NCI-H69 (cell line): ENCODE data around the gene ARHGAP32.
"Not testable (repeated sequence)": the region's sequence is repeated elsewhere in the genome, so short reads cannot be mapped to it uniquely, and the experiment has no call there.

ENCODE experiments used
- DNase-seq: peaks from one replicate; lab custom pipeline; 2025; lab: John Stamatoyannopoulos, UW

Gene ARHGAP32

GRCh38 chr11:128929991-128930390 is 262.1 kb downstream of the ARHGAP32 start:
- DNase-seq: peak; percentile 15

GRCh38 chr11:128929468-128929867 is 262.7 kb downstream of the ARHGAP32 start:
- DNase-seq: no peak

- no peak for DNase-seq
Measured at GRCh38 chr11:128928400-128928799, 263.7 kb downstream of the ARHGAP32 start.

- DNase-seq: no peak
Measured at GRCh38 chr11:128927683-128928336, 264.3 kb downstream of the ARHGAP32 start.

- no peak for DNase-seq
Measured at GRCh38 chr11:128927108-128927461, 265.0 kb downstream of the ARHGAP32 start.

GRCh38 chr11:128926437-128927107 is 265.6 kb downstream of the ARHGAP32 start:
- peak; percentile 55 for DNase-seq

- DNase-seq: peak; percentile 52
Measured at GRCh38 chr11:128926000-128926399, 266.1 kb downstream of the ARHGAP32 start.

- no peak for DNase-seq
Measured at GRCh38 chr11:128925250-128925600, 266.9 kb downstream of the ARHGAP32 start.

- no peak for DNase-seq
Measured at GRCh38 chr11:128924510-128925249, 267.4 kb downstream of the ARHGAP32 start.

GRCh38 chr11:128924104-128924503 is 268.0 kb downstream of the ARHGAP32 start:
- no peak for DNase-seq

GRCh38 chr11:128921793-128922192 is 270.3 kb downstream of the ARHGAP32 start:
- no peak for DNase-seq

GRCh38 chr11:128920666-128921065 is 271.5 kb downstream of the ARHGAP32 start:
- DNase-seq: no peak

GRCh38 chr11:128919635-128920034 is 272.5 kb downstream of the ARHGAP32 start:
- DNase-seq: not testable (repeated sequence)

GRCh38 chr11:128919216-128919615 is 272.9 kb downstream of the ARHGAP32 start:
- no peak for DNase-seq

- no peak for DNase-seq
Measured at GRCh38 chr11:128917144-128917724, 274.9 kb downstream of the ARHGAP32 start.

- no peak for DNase-seq
Measured at GRCh38 chr11:128916681-128917080, 275.4 kb downstream of the ARHGAP32 start.

- no peak for DNase-seq
Measured at GRCh38 chr11:128916037-128916572, 276.0 kb downstream of the ARHGAP32 start.

GRCh38 chr11:128915149-128915521 is 277.0 kb downstream of the ARHGAP32 start:
- DNase-seq: no peak
